ENCODE measurements around the gene GAS7. TPM values are rescaled to one million over a fixed set of nuclear protein-coding genes. Genes with fewer than 3 reads are reported as not detected.

Gene GAS7
- total and polyA plus RNA-seq, 2 of the 13 experiments (the other 11 are each of a cell fraction or from before 2014, with no cell fraction given): 1.0 to 5.2 TPM

GRCh38 chr17:10041287-10041612 is 157.2 kb downstream of the GAS7 start (continued):
- TF ChIP-seq ARID4A (CRISPR knock-in tag; IDR thresholded peaks at IDR 0.05; ENCODE audit: borderline replicate concordance) (no peak), ZNF766 (CRISPR knock-in tag; IDR thresholded peaks at IDR 0.05; ENCODE audit: borderline replicate concordance) (no peak), ZHX2 (IDR thresholded peaks at IDR 0.05; ENCODE audit: low read depth) (no peak), ZHX2 (CRISPR knock-in tag; IDR thresholded peaks at IDR 0.05; ENCODE audit: borderline replicate concordance) (no peak), ATAD3A (CRISPR knock-in tag; IDR thresholded peaks at IDR 0.05) (no peak), GRHL1 (CRISPR knock-in tag; conservative IDR thresholded peaks at IDR 0.05) (no peak), TFE3 (CRISPR knock-in tag; IDR thresholded peaks at IDR 0.05) (no peak), ZSCAN31 (CRISPR knock-in tag; IDR thresholded peaks at IDR 0.05; ENCODE audit: low read depth) (no peak), ARNT (IDR thresholded peaks at IDR 0.05) (no peak), BRCA1 (CRISPR knock-in tag; IDR thresholded peaks at IDR 0.05) (no peak), ZNF225 (CRISPR knock-in tag; IDR thresholded peaks at IDR 0.05) (no peak)
